Endothelial cell of umbilical vein (primary cell): ENCODE measurements around the gene FABP2. TPM values are rescaled to one million over a fixed set of nuclear protein-coding genes. Genes with fewer than 3 reads are reported as not detected.

ENCODE experiments used
- BruUV-seq: library from RNA; stranded (reverse); fragments of 400-500 nt; replicated peaks from 2 replicates; lab custom pipeline; 2021; lab: Mats Ljungman, UMichigan
- CTCF ChIA-PET: fragments of 300-600, 350-600 bp; sonication (Branson Sonifier 250); formaldehyde crosslinking; loops from one replicate; lab custom pipeline; 2021; ENCODE audit warnings: antibody characterized with exemption, inconsistent platforms; lab: Charles Lee
- POLR2A ChIA-PET: fragments of 300-600, 350-600 bp; sonication (Branson Sonifier 250); formaldehyde crosslinking; loops from one replicate; lab custom pipeline; 2021; ENCODE audit warnings: antibody characterized with exemption, inconsistent platforms; lab: Charles Lee
- DNase-seq: peaks from one replicate; pipeline ENCODE4 v3.0.0-alpha.2; 2011; ENCODE audit warnings: low read depth, low spot score
- FAIRE-seq: peaks from 2 replicates; lab custom pipeline; 2011; peaks lifted over from hg19 to GRCh38; lab: Jason Lieb, UNC
- H2AFZ ChIP-seq: 2 replicates; pipeline ENCODE4 v1.6.0; 2012; ENCODE audit warnings: low read depth, low read length, control low read depth, inconsistent platforms
- H3K27ac ChIP-seq: 2 replicates; pipeline ENCODE4 v1.5.1; 2011; ENCODE audit warnings: low read depth, mild to moderate bottlenecking, control low read depth, low read length, moderate library complexity; ENCODE audit not compliant: insufficient read depth
- H3K27me3 ChIP-seq, 2 experiments: 2 replicates each; pipeline versions ENCODE4 v1.6.0 to v1.6.1; 2011; ENCODE audit warnings: low read length in 2 of 2, mixed read lengths in 1 of 2; ENCODE audit not compliant: control insufficient read depth in 2 of 2, insufficient read depth in 2 of 2
- H3K36me3 ChIP-seq, 2 experiments: 2 replicates in 1 of 2; 3 replicates in 1 of 2; pipeline ENCODE4 v1.5.1; 2011; ENCODE audit warnings: low read length in 2 of 2, mild to moderate bottlenecking in 1 of 2, moderate library complexity in 1 of 2; ENCODE audit not compliant: control insufficient read depth in 2 of 2, insufficient read depth in 2 of 2; ENCODE audit errors: extremely low read depth in 1 of 2
- H3K4me1 ChIP-seq: 3 replicates; pipeline ENCODE4 v1.5.1; 2011; ENCODE audit warnings: mild to moderate bottlenecking, low read length; ENCODE audit not compliant: control insufficient read depth, insufficient read depth; ENCODE audit errors: extremely low read depth
- H3K4me2 ChIP-seq: 2 replicates; pipeline ENCODE4 v1.6.1; 2011; ENCODE audit warnings: low read length, control low read depth, mixed read lengths; ENCODE audit not compliant: insufficient read depth
- H3K4me3 ChIP-seq, 3 experiments: fragments of 200-600 bp in 1 of 3; sonication (generic), shearing (Covaris generic) in 1 of 3; replicated peaks in 1 of 3; 2 replicates each; pipeline ENCODE4 v1.5.1; 2011 to 2016; ENCODE audit warnings: control low read depth in 3 of 3, low read length in 3 of 3, mild to moderate bottlenecking in 2 of 3, inconsistent platforms in 1 of 3, low read depth in 1 of 3, moderate library complexity in 1 of 3; ENCODE audit not compliant: insufficient read depth in 1 of 3
- H3K79me2 ChIP-seq: 2 replicates; pipeline ENCODE4 v1.6.0; 2012; ENCODE audit warnings: low read length, inconsistent platforms; ENCODE audit not compliant: control insufficient read depth, insufficient read depth
- H3K9ac ChIP-seq: replicated peaks from 2 replicates; pipeline ENCODE3; 2011; ENCODE audit warnings: low read length, control low read depth; ENCODE audit not compliant: insufficient read depth; ENCODE audit errors: extremely low read depth
- H3K9me1 ChIP-seq: replicated peaks from 3 replicates; pipeline ENCODE4 v1.6.0; 2011; ENCODE audit warnings: mild to moderate bottlenecking, low read length; ENCODE audit not compliant: control insufficient read depth, insufficient read depth; ENCODE audit errors: extremely low read depth
- H3K9me3 ChIP-seq: replicated peaks from 2 replicates; pipeline ENCODE4 v1.5.1; 2012; ENCODE audit warnings: low read length, inconsistent platforms; ENCODE audit not compliant: control insufficient read depth, insufficient read depth
- H4K20me1 ChIP-seq: replicated peaks from 2 replicates; pipeline ENCODE3; 2011; ENCODE audit warnings: mild to moderate bottlenecking, low read length; ENCODE audit not compliant: control insufficient read depth, insufficient read depth; ENCODE audit errors: extremely low read depth
- CTCF ChIP-seq, 2 donors: IDR thresholded peaks; 1 replicate in 1 of 2; 2 replicates in 1 of 2; pipeline ENCODE4 v1.5.1; 2011; ENCODE audit warnings: low read length in 2 of 2, mild to moderate bottlenecking in 2 of 2, moderate library complexity in 2 of 2, control low read depth in 1 of 2, inconsistent platforms in 1 of 2, low read depth in 1 of 2; ENCODE audit not compliant: insufficient read depth in 1 of 2; ENCODE audit errors: extremely low read depth in 1 of 2
- EZH2 ChIP-seq: IDR thresholded peaks from 2 replicates; pipeline ENCODE4 v1.6.1; 2012; ENCODE audit warnings: borderline replicate concordance, low read depth, mild to moderate bottlenecking, moderate library complexity, low read length, inconsistent platforms; ENCODE audit not compliant: severe bottlenecking
- FOS ChIP-seq: IDR thresholded peaks from 2 replicates; pipeline ENCODE4 v1.6.1; 2011; ENCODE audit warnings: mild to moderate bottlenecking, low read length, moderate library complexity, borderline replicate concordance; ENCODE audit not compliant: insufficient read depth
- GATA2 ChIP-seq: IDR thresholded peaks from 2 replicates; pipeline ENCODE4 v1.7.0; 2011; ENCODE audit warnings: low read depth, mild to moderate bottlenecking, moderate library complexity, mixed read lengths, low read length; ENCODE audit not compliant: insufficient read length, insufficient read depth
- JUN ChIP-seq: IDR thresholded peaks from 2 replicates; pipeline ENCODE4 v1.6.1; 2011; ENCODE audit warnings: borderline replicate concordance, low read depth; ENCODE audit not compliant: insufficient read length, insufficient read depth
- MAX ChIP-seq: IDR thresholded peaks from 2 replicates; pipeline ENCODE4 v1.6.1; 2011; ENCODE audit not compliant: insufficient read depth, insufficient read length
- MYC ChIP-seq: IDR thresholded peaks from one replicate; pipeline ENCODE4 v1.6.1; 2011; ENCODE audit warnings: mild to moderate bottlenecking, low read depth, low read length
- POLR2A ChIP-seq: IDR thresholded peaks from 2 replicates; pipeline ENCODE4 v1.6.1; 2012; ENCODE audit warnings: low read depth, mild to moderate bottlenecking, control low read depth, low read length
- POLR2AphosphoS5 ChIP-seq: IDR thresholded peaks from 2 replicates; pipeline ENCODE4 v1.6.1; 2012; ENCODE audit warnings: low read depth, mild to moderate bottlenecking, control low read depth, low read length, moderate library complexity; ENCODE audit not compliant: insufficient read depth
- dilution Hi-C: fragments of 300-500 bp; cut with MboI; formaldehyde crosslinking; loops from one replicate; pipeline ENCODE4 v1.15.0; 2019; ENCODE audit warnings: low sequenced_read_pairs; ENCODE audit not compliant: extremely low pct_ligation_motif_present
- intact Hi-C: fragments of 100-400 bp; cut with micrococcal nuclease; formaldehyde crosslinking; loops from one replicate; pipeline ENCODE4 v1.10.0; 2022
- polyA plus RNA-seq, 4 experiments: library from polyadenylated mRNA; depleted of rRNA in 3 of 4; stranded (reverse) in 3 of 4; unstranded in 1 of 4; fragments of >200 nt; gene quantifications; 2 replicates each; pipeline versions ENCODE4 v1.2.1 to v1.2.3, GENCODE V29; 2011 to 2012; ENCODE audit warnings: missing spikeins in 1 of 4
- total RNA-seq: library from RNA; stranded (reverse); gene quantifications from 2 replicates; pipeline ENCODE4 v1.2.3, GENCODE V29; 2021

FABP2 gene
- total and polyA plus RNA-seq, 2 donors (not counting 3 experiments of a cell fraction or from before 2014, with no cell fraction given), result not detected

DNA sequence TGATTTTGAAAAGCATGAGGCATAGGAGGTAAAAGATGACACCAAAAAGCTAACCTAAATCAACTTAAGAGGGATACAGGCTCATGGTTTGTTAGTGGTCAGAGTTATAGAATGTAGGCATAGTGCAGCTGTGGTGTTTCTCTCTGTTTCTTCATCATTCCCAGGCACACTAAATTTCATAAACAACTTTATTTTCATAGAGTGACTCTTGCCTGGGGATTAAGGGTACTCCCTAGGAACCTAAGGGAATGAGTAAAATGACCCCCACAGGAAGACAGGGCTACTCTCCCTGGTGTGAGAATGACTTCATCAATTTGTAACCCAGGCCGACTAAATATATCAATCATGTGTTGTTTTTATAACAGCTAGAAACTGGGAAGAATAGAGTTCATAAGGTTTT lies 11.1 kb downstream of the FABP2 start:
- H2AFZ ChIP-seq, result no peak overlapping the region
- dilution Hi-C loops (no loop called here), intact Hi-C loops (no loop called here)
- H3K9me1 ChIP-seq, result no peaks in the 10 kb centered on the region
- no peaks in the 10 kb centered on the region for H4K20me1 ChIP-seq
- peaks cover 5 to 10% of the 10 kb centered on the region in 2 experiments for H3K27me3 ChIP-seq
- no peaks in the 10 kb centered on the region for H3K36me3 ChIP-seq
- peak; percentile 65 for DNase-seq
- no peaks in the 10 kb centered on the region for H3K4me1 ChIP-seq
- no TSS peak for BruUV-seq
- POLR2A ChIA-PET, result interaction anchor here (0.5 kb wide), 1 partner anchor 141 kb away, joined by 8 read pairs; no protein-coding TSS in a partner anchor
- FAIRE-seq, result no peak
- no peak overlapping the region for H3K9ac ChIP-seq
- CTCF ChIA-PET, result interaction anchor here (0.8 to 1.5 kb wide), 3 partner anchors 265 to 317 kb away, joined by 3 to 14 read pairs (median 3); partner anchors contain the start of gene PDE5A
- H3K27ac ChIP-seq, result no peak overlapping the region
- TF ChIP-seq GATA2, result no peak
- H3K9me3 ChIP-seq, result no peaks in the 10 kb centered on the region
- no peaks in the 10 kb centered on the region for H3K79me2 ChIP-seq
- no peak overlapping the region for H3K4me3 ChIP-seq
- H3K4me2 ChIP-seq, result no peak overlapping the region

DNA sequence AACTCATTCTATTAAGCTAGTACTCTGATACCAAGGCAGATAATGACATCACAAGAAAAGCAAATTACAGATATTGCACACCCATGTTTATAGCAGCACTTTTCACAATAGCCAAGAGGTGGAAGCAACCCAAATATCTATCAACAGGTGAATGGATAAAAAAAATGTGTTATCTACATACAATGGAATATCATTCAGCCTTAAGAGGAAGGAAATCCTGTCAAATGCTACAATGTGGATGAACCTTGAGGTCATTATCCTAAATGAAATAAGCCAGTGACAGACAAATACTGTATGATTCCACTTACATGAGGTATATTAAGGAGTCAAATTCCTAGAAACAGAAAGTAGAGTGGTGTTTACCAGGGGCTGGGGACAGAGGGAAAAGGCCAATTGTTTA lies 14.3 kb downstream of the FABP2 start:
- Histone ChIP-seq H3K9ac (no peak overlapping the region), H3K4me3 (no peak overlapping the region), H3K36me3 (no peaks in the 10 kb centered on the region), H3K79me2 (no peaks in the 10 kb centered on the region), H3K4me1 (no peaks in the 10 kb centered on the region), H3K4me2 (no peak overlapping the region), H3K27ac (no peak overlapping the region), H3K9me1 (no peaks in the 10 kb centered on the region), H4K20me1 (no peaks in the 10 kb centered on the region), H2AFZ (no peak overlapping the region), H3K9me3 (no peaks in the 10 kb centered on the region), H3K27me3 (no peaks in the 10 kb centered on the region)
- intact Hi-C loops, result loop anchor here (10.0 kb wide), 1 partner anchor 147 kb away; no protein-coding TSS in a partner anchor
- DNase-seq (peak; percentile 7), FAIRE-seq (no peak)
- no peak for TF ChIP-seq GATA2
- TF ChIP-seq JUN, result no peak
- TF ChIP-seq FOS, result no peak
- no peak for TF ChIP-seq MAX
- TF ChIP-seq EZH2, result no peak
- no peak for TF ChIP-seq CTCF (IDR thresholded peaks at IDR 0.05; ENCODE audit: extremely low read depth in 1 of 2, insufficient read depth in 1 of 2, low read depth in 1 of 2, low read length in 2 of 2)
- no peak for TF ChIP-seq POLR2A
- TF ChIP-seq MYC, result no peak
- TF ChIP-seq POLR2AphosphoS5, result no peak
- dilution Hi-C loops, result no loop called here
- POLR2A ChIA-PET, result no interaction called here
- CTCF ChIA-PET, result interaction anchor here (1.5 kb wide), 1 partner anchor 319 kb away, joined by 3 read pairs; no protein-coding TSS in a partner anchor
- no TSS peak for BruUV-seq
